Activated B cell treated with CpG ODN at 0.5 μM for 24 hours (primary cell): Measurements from ENCODE around the gene SERPINB7. TPM values are rescaled to one million over a fixed set of nuclear protein-coding genes. Genes with fewer than 3 reads are reported as not detected.
"Not testable (repeated sequence)": the region's sequence is repeated elsewhere in the genome, so short reads cannot be mapped to it uniquely, and the experiment has no call there.

Experiments used
- ATAC-seq: fragments of 200-7000 bp; cut with Tn5 transposase; one replicate; pipeline ENCODE4 v1.10.0; 2021; ENCODE audit warnings: low read depth, mild to moderate bottlenecking, moderate library complexity
- CTCF ChIA-PET: fragments of 350-600 bp; sonication (Branson Sonifier 250); formaldehyde crosslinking; loops from one replicate; lab custom pipeline; 2021; ENCODE audit warnings: antibody characterized with exemption; lab: Charles Lee
- POLR2A ChIA-PET: fragments of 350-600 bp; sonication (Branson Sonifier 250); formaldehyde crosslinking; loops from one replicate; lab custom pipeline; 2021; ENCODE audit warnings: antibody characterized with exemption; lab: Charles Lee
- DNase-seq: peaks from one replicate; pipeline ENCODE4 v3.0.0; 2022
- H3K27ac Mint-ChIP-seq: one replicate; pipeline ENCODE4 v1.8.0; 2020; ENCODE audit warnings: mixed read lengths
- H3K27me3 Mint-ChIP-seq: one replicate; pipeline ENCODE4 v1.8.0; 2021; ENCODE audit warnings: mixed read lengths
- H3K36me3 Mint-ChIP-seq: one replicate; pipeline ENCODE4 v1.8.0; 2021; ENCODE audit warnings: low read depth, mixed read lengths
- H3K4me1 Mint-ChIP-seq: one replicate; pipeline ENCODE4 v1.8.0; 2021; ENCODE audit warnings: mixed read lengths
- H3K4me3 Mint-ChIP-seq: one replicate; pipeline ENCODE4 v1.8.0; 2020; ENCODE audit warnings: mild to moderate bottlenecking, mixed read lengths
- H3K9me3 Mint-ChIP-seq: one replicate; pipeline ENCODE4 v1.8.0; 2020; ENCODE audit warnings: mixed read lengths
- intact Hi-C: fragments of 100-400 bp; cut with micrococcal nuclease; formaldehyde crosslinking; loops from one replicate; pipeline ENCODE4 v1.15.1; 2024
- total RNA-seq: library from RNA; stranded (reverse); gene quantifications from 2 replicates; pipeline ENCODE4 v1.2.3, GENCODE V29; 2022
- TF ChIP-seq, protein P1 (sequence below): fragments of 200-600 bp; IDR thresholded peaks from one replicate; pipeline ENCODE4 v1.8.0; 2022; ENCODE audit warnings: antibody characterized with exemption, mild to moderate bottlenecking

The SERPINB7 gene
- total RNA-seq, 1 donor from 2014 or later = not detected

DNA sequence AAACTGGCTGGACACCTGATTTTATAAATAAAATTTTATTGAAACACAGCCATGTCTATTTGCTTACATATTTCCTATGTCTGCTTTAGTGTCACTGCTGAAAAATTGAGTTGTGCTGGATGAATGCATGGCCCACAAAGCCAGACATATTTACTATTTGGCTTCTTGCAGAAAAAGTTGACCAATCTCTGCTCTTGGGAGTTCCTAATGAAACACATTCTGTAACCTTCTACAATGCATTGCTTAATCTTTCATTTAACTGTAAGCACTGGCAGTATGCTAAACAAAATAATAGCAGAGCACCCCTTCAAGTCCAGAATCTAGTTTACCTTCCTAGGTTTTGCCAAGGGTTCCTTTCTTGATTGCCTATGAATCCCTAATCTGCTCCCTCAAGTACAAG is 17.7 kb upstream of the SERPINB7 start:
- ChIA-PET POLR2A (no interaction called here), CTCF (no interaction called here)
- Mint-ChIP-seq H3K9me3 (peaks cover 12% of the 10 kb centered on the region), H3K36me3 (no peaks in the 10 kb centered on the region), H3K4me1 (no peaks in the 10 kb centered on the region), H3K27me3 (no peaks in the 10 kb centered on the region), H3K27ac (no peak overlapping the region), H3K4me3 (no peak overlapping the region)
- DNase-seq (no peak), ATAC-seq (no peak)
- TF ChIP-seq, protein P1, sequence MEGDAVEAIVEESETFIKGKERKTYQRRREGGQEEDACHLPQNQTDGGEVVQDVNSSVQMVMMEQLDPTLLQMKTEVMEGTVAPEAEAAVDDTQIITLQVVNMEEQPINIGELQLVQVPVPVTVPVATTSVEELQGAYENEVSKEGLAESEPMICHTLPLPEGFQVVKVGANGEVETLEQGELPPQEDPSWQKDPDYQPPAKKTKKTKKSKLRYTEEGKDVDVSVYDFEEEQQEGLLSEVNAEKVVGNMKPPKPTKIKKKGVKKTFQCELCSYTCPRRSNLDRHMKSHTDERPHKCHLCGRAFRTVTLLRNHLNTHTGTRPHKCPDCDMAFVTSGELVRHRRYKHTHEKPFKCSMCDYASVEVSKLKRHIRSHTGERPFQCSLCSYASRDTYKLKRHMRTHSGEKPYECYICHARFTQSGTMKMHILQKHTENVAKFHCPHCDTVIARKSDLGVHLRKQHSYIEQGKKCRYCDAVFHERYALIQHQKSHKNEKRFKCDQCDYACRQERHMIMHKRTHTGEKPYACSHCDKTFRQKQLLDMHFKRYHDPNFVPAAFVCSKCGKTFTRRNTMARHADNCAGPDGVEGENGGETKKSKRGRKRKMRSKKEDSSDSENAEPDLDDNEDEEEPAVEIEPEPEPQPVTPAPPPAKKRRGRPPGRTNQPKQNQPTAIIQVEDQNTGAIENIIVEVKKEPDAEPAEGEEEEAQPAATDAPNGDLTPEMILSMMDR = no peak
- intact Hi-C loops = no loop called here

DNA sequence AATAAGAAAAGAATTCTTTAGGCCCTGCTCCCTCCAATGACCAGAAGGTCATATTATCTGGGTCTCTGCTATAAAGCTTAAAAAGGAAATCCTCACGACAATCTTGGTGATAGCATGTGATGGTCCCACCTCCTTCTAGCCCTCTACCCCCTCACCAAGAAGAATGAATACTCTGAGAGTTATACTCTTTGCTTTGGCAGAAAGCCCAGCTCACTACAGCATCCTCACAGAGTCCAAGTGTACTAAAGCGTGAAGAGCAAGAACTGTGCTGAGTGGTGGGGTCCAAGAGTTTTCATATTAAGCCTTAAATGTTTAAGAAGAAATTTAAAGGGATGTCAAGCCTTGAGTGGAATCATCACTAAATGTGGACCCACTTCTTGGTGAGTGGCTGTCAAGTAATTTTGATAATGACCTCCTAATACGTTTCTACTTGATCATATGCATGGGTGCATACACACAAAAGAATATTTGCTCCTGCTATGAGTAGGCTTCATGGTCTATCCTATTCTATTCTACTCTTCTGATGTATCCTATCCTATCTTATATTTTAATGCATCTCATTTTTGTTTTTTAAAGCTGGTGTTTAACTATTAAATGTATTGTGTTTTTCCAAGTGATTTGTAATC is 16.5 kb upstream of the SERPINB7 start:
- TF ChIP-seq, protein P1 = no peak
- H3K36me3 Mint-ChIP-seq = no peaks in the 10 kb centered on the region
- intact Hi-C loops = no loop called here
- CTCF ChIA-PET = no interaction called here
- H3K27me3 Mint-ChIP-seq = no peaks in the 10 kb centered on the region
- no peaks in the 10 kb centered on the region for H3K4me1 Mint-ChIP-seq
- H3K9me3 Mint-ChIP-seq = peaks cover 12% of the 10 kb centered on the region
- no peak for ATAC-seq
- POLR2A ChIA-PET = no interaction called here
- no peak for DNase-seq
- H3K4me3 Mint-ChIP-seq = no peak overlapping the region
- no peak overlapping the region for H3K27ac Mint-ChIP-seq

DNA sequence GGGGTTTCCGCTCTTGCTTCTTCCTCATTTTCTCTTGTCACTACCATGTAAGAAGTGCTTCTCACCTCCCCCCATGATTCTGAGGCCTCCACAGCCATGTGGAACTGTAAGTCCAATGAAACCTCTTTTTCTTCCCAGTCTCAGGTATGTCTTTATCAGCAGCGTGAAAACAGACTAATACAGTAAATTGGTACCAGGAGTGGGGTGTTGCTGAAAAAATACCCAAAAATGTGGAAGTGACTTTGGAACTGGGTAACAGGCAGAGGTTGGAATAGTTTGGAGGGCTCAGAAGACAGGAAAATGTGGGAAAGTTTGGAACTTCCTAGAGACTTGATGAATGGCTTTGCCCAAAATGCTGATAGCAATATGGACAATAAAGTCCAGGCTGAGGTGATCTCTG is 15.4 kb upstream of the SERPINB7 start:
- intact Hi-C loops, H3K4me3 Mint-ChIP-seq, DNase-seq, H3K36me3 Mint-ChIP-seq, POLR2A ChIA-PET, H3K27ac Mint-ChIP-seq, ATAC-seq, H3K4me1 Mint-ChIP-seq, CTCF ChIA-PET, H3K27me3 Mint-ChIP-seq: not testable (repeated sequence)
- H3K9me3 Mint-ChIP-seq = peaks cover 12% of the 10 kb centered on the region

DNA sequence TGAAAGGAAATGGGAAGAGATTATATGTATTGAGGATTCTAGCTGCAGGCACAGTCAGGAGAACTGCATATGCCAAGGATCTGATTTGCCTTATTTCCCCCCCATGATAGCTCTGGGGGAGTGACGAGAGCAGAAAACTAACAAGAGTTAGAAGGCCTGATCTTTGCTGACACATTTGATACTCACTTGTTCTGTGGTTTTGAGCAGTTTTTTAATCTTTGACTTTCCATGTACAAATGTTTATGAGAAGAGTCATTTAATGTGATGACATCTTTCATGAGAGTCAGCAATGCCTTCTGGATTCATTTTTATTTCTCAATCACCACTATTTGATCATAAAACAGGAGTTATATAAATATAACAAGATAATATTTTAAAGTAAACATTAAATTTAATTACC is 12.7 kb upstream of the SERPINB7 start:
- ChIA-PET POLR2A (no interaction called here), CTCF (no interaction called here)
- Mint-ChIP-seq H3K27ac (no peak overlapping the region), H3K36me3 (no peaks in the 10 kb centered on the region), H3K27me3 (no peaks in the 10 kb centered on the region), H3K4me1 (no peaks in the 10 kb centered on the region), H3K4me3 (no peak overlapping the region), H3K9me3 (peaks cover 12% of the 10 kb centered on the region)
- TF ChIP-seq, protein P1 = no peak
- intact Hi-C loops = no loop called here
- ATAC-seq (no peak), DNase-seq (no peak)

DNA sequence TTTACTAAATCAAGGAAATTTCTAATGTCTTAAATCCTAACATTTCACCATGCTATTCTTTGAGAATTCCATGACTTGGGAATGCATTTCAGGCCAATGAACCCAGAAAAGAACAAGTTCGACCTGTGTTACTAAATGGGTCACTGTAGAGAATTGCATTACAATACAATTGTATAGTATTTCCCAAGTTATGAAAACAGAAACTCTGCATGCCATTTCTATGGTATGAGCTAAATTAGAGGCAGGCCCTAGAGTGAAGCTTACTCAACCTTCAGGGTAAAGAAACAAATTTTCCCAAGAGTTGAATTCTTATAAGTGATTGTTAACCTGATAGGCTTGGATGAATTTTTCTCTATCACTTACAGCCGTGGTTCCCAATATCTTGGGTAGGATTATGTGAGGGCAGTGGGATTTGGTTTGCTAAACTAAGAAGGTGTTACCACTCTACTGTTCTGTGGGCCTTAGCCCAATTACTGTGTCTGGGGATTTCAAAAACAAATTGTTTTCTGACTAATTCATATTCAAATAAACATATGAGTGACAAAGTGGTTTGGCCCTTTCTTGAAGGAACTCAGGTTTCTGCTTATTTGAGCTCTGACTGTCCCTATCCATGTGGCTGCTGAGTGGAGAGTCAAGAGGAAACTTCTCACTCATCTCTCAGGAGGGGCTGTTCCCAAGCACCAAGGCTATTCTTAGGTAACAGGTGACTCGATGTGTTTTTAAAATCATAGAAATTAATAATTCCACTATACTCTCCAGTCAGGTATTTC is 11.2 kb upstream of the SERPINB7 start:
- intact Hi-C loops = no loop called here
- H3K9me3 Mint-ChIP-seq = peaks cover 12% of the 10 kb centered on the region
- ChIA-PET CTCF (no interaction called here), POLR2A (no interaction called here)
- H3K4me3 Mint-ChIP-seq = no peak overlapping the region
- no peaks in the 10 kb centered on the region for H3K36me3 Mint-ChIP-seq
- H3K4me1 Mint-ChIP-seq = no peaks in the 10 kb centered on the region
- ATAC-seq (no peak), DNase-seq (no peak)
- TF ChIP-seq, protein P1 = no peak
- H3K27me3 Mint-ChIP-seq = no peaks in the 10 kb centered on the region
- H3K27ac Mint-ChIP-seq = no peak overlapping the region
